GM12878 (cell line): ENCODE results near the gene MTRR. TPM values are rescaled to one million over a fixed set of nuclear protein-coding genes. Genes with fewer than 3 reads are reported as not detected.

Experiments
- ATF7 ChIP-seq: fragments of 450-650 bp; IDR thresholded peaks from 2 replicates; pipeline ENCODE4 v1.6.1; 2016; ENCODE audit warnings: low read depth, mild to moderate bottlenecking
- CTCF ChIP-seq, 3 experiments: IDR thresholded peaks in 2 of 3; conservative IDR thresholded peaks in 1 of 3; 2 replicates each; pipeline ENCODE4 v1.5.1; 2011; ENCODE audit warnings: low read depth in 3 of 3, low read length in 3 of 3, mild to moderate bottlenecking in 3 of 3, control low read depth in 2 of 3, moderate library complexity in 2 of 3, inconsistent platforms in 1 of 3, mixed read lengths in 1 of 3; ENCODE audit not compliant: control insufficient read depth in 2 of 3, insufficient read depth in 1 of 3; ENCODE audit errors: extremely low read depth in 1 of 3
- IRF4 ChIP-seq: IDR thresholded peaks from 2 replicates; pipeline ENCODE4 v1.6.1; 2011; ENCODE audit warnings: low read depth, low read length
- NFYB ChIP-seq: IDR thresholded peaks from 2 replicates; pipeline ENCODE4 v1.6.1; 2011; ENCODE audit warnings: low read depth, mild to moderate bottlenecking, low read length, improper control_type of control experiment, moderate library complexity; ENCODE audit not compliant: insufficient read depth
- RAD21 ChIP-seq: IDR thresholded peaks from 2 replicates; pipeline ENCODE4 v1.6.1; 2011; ENCODE audit warnings: mild to moderate bottlenecking, low read depth, low read length, moderate library complexity; ENCODE audit not compliant: insufficient read depth
- RCOR1 ChIP-seq: conservative IDR thresholded peaks from 2 replicates; pipeline ENCODE4 v1.6.1; 2012; ENCODE audit warnings: low read depth, low read length, improper control_type of control experiment
- SPI1 ChIP-seq: IDR thresholded peaks from 2 replicates; pipeline ENCODE4 v1.6.1; 2011; ENCODE audit warnings: low read depth, mild to moderate bottlenecking, low read length, moderate library complexity, borderline replicate concordance; ENCODE audit not compliant: insufficient read depth
- TBL1XR1 ChIP-seq: IDR thresholded peaks from 2 replicates; pipeline ENCODE4 v1.6.1; 2012; ENCODE audit warnings: low read depth, low read length, improper control_type of control experiment
- ZNF592 ChIP-seq: fragments of 450-650 bp; IDR thresholded peaks from 2 replicates; pipeline ENCODE4 v1.6.1; 2017; ENCODE audit warnings: mild to moderate bottlenecking, moderate library complexity
- polyA plus RNA-seq, 11 experiments: library from polyadenylated mRNA; depleted of rRNA in 4 of 11; unstranded in 6 of 11; stranded (reverse) in 5 of 11; fragments of >200 nt; fragmentation: Nextera tagmentation in 4 of 11; fragmentation: Illumina TruSeq in 1 of 11; extraction: Ambion mirVana in 4 of 11; extraction: Trizol in 1 of 11; gene quantifications; 1 replicate in 1 of 11; 2 replicates in 10 of 11; pipeline versions ENCODE4 v1.2.1 to v1.2.3, GENCODE V29; 2011 to 2016; ENCODE audit warnings: inconsistent platforms in 2 of 11, missing spikeins in 2 of 11, low read depth in 1 of 11
- total RNA-seq, 4 experiments: library from RNA; depleted of rRNA in 3 of 4; stranded (reverse); fragments of >200 nt in 3 of 4; fragmentation: Illumina TruSeq in 1 of 4; extraction: Trizol in 1 of 4; gene quantifications; 2 replicates each; pipeline versions ENCODE4 v1.2.1 to v1.2.3, GENCODE V29; 2013 to 2021

Gene MTRR
- total and polyA plus RNA-seq, 10 of the 15 experiments (the other 5 are each of a cell fraction or from before 2014, with no cell fraction given) = 13.8 to 76.9 (median 38.0) TPM

- TF ChIP-seq CTCF (IDR thresholded peaks at IDR 0.05 in 2 of 3, conservative IDR thresholded peaks at IDR 0.05 in 1 of 3; ENCODE audit: control insufficient read depth in 2 of 3, extremely low read depth in 1 of 3, insufficient read depth in 1 of 3, low read depth in 3 of 3, low read length in 3 of 3) (peak; percentile 25 to 52 (median 45); a peak in 4 of 6 replicates), ATF7 (no peak), SPI1 (no peak), NFYB (no peak), RCOR1 (no peak), ZNF592 (no peak), TBL1XR1 (no peak), IRF4 (no peak), RAD21 (peak; percentile 50)
These were observed 18.0 kb downstream of the MTRR start (continued) for GRCh38 chr5:7886849-7887475.
